Mesenchymal stem cell (in vitro differentiated cells and primary cell): ENCODE measurements around the gene PIEZO1.
A peak's percentile ranks its signal among the peaks of the same experiment; 100 is the strongest.

Experiments
- DNase-seq: peaks from one replicate; pipeline ENCODE4 v3.0.0-alpha.2; 2013
- H2AFZ ChIP-seq: one replicate; pipeline ENCODE4 v1.6.1; 2013; ENCODE audit warnings: low read depth, mild to moderate bottlenecking, control low read depth, inconsistent platforms, low read length, moderate library complexity
- H2AK5ac ChIP-seq: 2 replicates; pipeline ENCODE4 v1.6.1; 2013; ENCODE audit warnings: low read length, moderate library complexity, mild to moderate bottlenecking, inconsistent platforms; ENCODE audit not compliant: severe bottlenecking
- H2BK120ac ChIP-seq: one replicate; pipeline ENCODE4 v1.6.1; 2013; ENCODE audit warnings: low read depth, mild to moderate bottlenecking, inconsistent platforms, low read length, moderate library complexity
- H2BK12ac ChIP-seq, 2 experiments: one replicate each; pipeline ENCODE4 v1.6.1; 2013; ENCODE audit warnings: inconsistent platforms in 2 of 2, low read length in 2 of 2, mild to moderate bottlenecking in 2 of 2, moderate library complexity in 2 of 2, control low read depth in 1 of 2
- H2BK15ac ChIP-seq: one replicate; pipeline ENCODE4 v1.6.1; 2013; ENCODE audit warnings: mild to moderate bottlenecking, low read depth, inconsistent platforms; ENCODE audit not compliant: poor library complexity, severe bottlenecking
- H2BK5ac ChIP-seq: 2 replicates; pipeline ENCODE4 v1.6.1; 2013; ENCODE audit warnings: low read depth, mild to moderate bottlenecking, low read length, control low read depth, inconsistent platforms; ENCODE audit not compliant: poor library complexity, severe bottlenecking
- H3K14ac ChIP-seq, 2 experiments: one replicate each; pipeline ENCODE4 v1.6.1; 2013; ENCODE audit warnings: inconsistent platforms in 2 of 2, low read length in 2 of 2, control low read depth in 1 of 2, mild to moderate bottlenecking in 1 of 2, moderate library complexity in 1 of 2
- H3K18ac ChIP-seq, 2 experiments: one replicate each; pipeline ENCODE4 v1.6.1; 2013; ENCODE audit warnings: inconsistent platforms in 2 of 2, low read length in 2 of 2, control low read depth in 1 of 2, low read depth in 1 of 2, mild to moderate bottlenecking in 1 of 2
- H3K23ac ChIP-seq, 2 experiments: one replicate each; pipeline ENCODE4 v1.6.1; 2013; ENCODE audit warnings: inconsistent platforms in 2 of 2, low read length in 2 of 2, mild to moderate bottlenecking in 2 of 2, moderate library complexity in 2 of 2, control low read depth in 1 of 2
- H3K27ac ChIP-seq: 2 replicates; pipeline ENCODE4 v1.5.1; 2013; ENCODE audit warnings: mild to moderate bottlenecking, moderate library complexity, low read length, control low read depth, inconsistent platforms; ENCODE audit not compliant: poor library complexity, severe bottlenecking
- H3K27me3 ChIP-seq, 2 experiments: 2 replicates each; pipeline versions ENCODE4 v1.6.1 to v1.7.0; 2013; ENCODE audit warnings: low read length in 2 of 2, mild to moderate bottlenecking in 2 of 2, moderate library complexity in 2 of 2, control low read depth in 1 of 2, inconsistent platforms in 1 of 2; ENCODE audit not compliant: control insufficient read depth in 1 of 2, insufficient read depth in 1 of 2
- H3K36me3 ChIP-seq, 2 experiments: 2 replicates each; pipeline versions ENCODE4 v1.6.1 to v1.7.0; 2013; ENCODE audit warnings: low read length in 2 of 2, control low read depth in 1 of 2, inconsistent platforms in 1 of 2, low read depth in 1 of 2, mild to moderate bottlenecking in 1 of 2; ENCODE audit not compliant: insufficient read depth in 2 of 2, control insufficient read depth in 1 of 2
- H3K4ac ChIP-seq, 2 experiments: one replicate each; pipeline ENCODE4 v1.6.1; 2013; ENCODE audit warnings: inconsistent platforms in 2 of 2, low read length in 2 of 2, mild to moderate bottlenecking in 2 of 2, moderate library complexity in 2 of 2, control low read depth in 1 of 2, low read depth in 1 of 2
- H3K4me1 ChIP-seq: 2 replicates; pipeline ENCODE4 v1.6.1; 2013; ENCODE audit warnings: low read depth, low read length, control low read depth; ENCODE audit not compliant: control insufficient read depth, insufficient read depth
- H3K4me2 ChIP-seq: 2 replicates; pipeline ENCODE4 v1.6.1; 2013; ENCODE audit warnings: low read length, mild to moderate bottlenecking, inconsistent platforms; ENCODE audit not compliant: poor library complexity, severe bottlenecking
- H3K4me3 ChIP-seq, 2 experiments: 2 replicates each; pipeline versions ENCODE4 v1.5.1 to v1.7.0; 2013; ENCODE audit warnings: low read length in 2 of 2, mild to moderate bottlenecking in 2 of 2, control low read depth in 1 of 2, low read depth in 1 of 2; ENCODE audit not compliant: insufficient read depth in 1 of 2
- H3K79me1 ChIP-seq: replicated peaks from 2 replicates; pipeline ENCODE4 v1.6.1; 2013; ENCODE audit warnings: mild to moderate bottlenecking, control low read depth, low read length, inconsistent platforms; ENCODE audit not compliant: poor library complexity, severe bottlenecking
- H3K9ac ChIP-seq: 2 replicates; pipeline ENCODE4 v1.7.0; 2013; ENCODE audit warnings: mild to moderate bottlenecking, low read length, moderate library complexity
- H3K9me3 ChIP-seq: 2 replicates; pipeline ENCODE4 v1.7.0; 2013; ENCODE audit warnings: mild to moderate bottlenecking, low read length; ENCODE audit not compliant: control insufficient read depth
- H4K8ac ChIP-seq: one replicate; pipeline ENCODE4 v1.6.1; 2013; ENCODE audit warnings: inconsistent platforms, mild to moderate bottlenecking, low read length, moderate library complexity
- H4K91ac ChIP-seq: one replicate; pipeline ENCODE4 v1.6.1; 2013; ENCODE audit warnings: mild to moderate bottlenecking, low read length, inconsistent platforms
- WGBS: methylation state at CpG from one replicate; pipeline ENCODE4 v1.1.7; 2013; ENCODE audit warnings: mixed read lengths; 5-methylcytosine and 5-hydroxymethylcytosine counted together

Gene PIEZO1

DNA sequence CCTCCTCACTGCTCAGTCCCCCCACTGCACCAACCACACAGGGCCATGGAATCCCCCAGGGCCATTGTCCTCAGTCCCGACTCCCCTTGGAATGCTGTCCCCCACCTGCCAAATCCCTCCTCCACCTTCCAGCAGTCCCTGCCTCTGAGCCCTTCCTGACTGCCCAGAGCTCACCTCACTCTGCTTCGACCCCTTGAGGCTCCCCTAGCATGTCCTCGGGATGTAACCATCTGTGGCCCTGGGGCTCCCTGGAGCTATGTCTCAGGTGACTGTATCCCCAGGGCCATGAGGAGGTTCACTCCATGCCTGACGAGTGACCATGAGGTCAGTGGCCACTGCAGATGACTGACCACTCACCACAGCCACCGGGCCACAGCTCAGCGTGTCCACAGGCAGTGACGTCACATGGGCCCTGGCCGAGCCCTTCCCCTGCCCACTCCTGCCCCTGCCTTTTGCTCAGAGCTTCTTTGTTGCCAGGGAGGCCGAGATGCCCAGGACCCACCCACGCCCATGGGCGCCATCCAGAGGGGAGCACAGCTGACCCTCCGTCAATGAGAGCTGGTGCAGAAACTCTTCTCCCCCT is 7.7 kb upstream of the PIEZO1 start:
- Histone ChIP-seq H3K4me2 (no peak overlapping the region), H3K9ac (no peak overlapping the region), H3K23ac (no peak overlapping the region), H3K4ac (no peak overlapping the region), H3K27me3 (peaks cover 4 to 31% of the 10 kb centered on the region in 2 experiments), H2BK15ac (peak overlapping the region; percentile 6), H2BK12ac (peak overlapping the region in 1 of 2 experiments; percentile 19), H3K18ac (no peak overlapping the region), H3K9me3 (no peaks in the 10 kb centered on the region), H2AFZ (no peak overlapping the region), H3K79me1 (no peaks in the 10 kb centered on the region), H3K36me3 (no peaks in the 10 kb centered on the region), H2BK120ac (no peak overlapping the region), H3K27ac (no peak overlapping the region), H4K8ac (no peak overlapping the region), H2AK5ac (no peak overlapping the region), H4K91ac (no peak overlapping the region), H2BK5ac (no peak overlapping the region), H3K4me1 (peaks cover 31% of the 10 kb centered on the region), H3K14ac (no peak overlapping the region), H3K4me3 (no peak overlapping the region)
- no peak for DNase-seq
- 91% methylated on average over 12 of the region's 12 CpGs for WGBS

DNA sequence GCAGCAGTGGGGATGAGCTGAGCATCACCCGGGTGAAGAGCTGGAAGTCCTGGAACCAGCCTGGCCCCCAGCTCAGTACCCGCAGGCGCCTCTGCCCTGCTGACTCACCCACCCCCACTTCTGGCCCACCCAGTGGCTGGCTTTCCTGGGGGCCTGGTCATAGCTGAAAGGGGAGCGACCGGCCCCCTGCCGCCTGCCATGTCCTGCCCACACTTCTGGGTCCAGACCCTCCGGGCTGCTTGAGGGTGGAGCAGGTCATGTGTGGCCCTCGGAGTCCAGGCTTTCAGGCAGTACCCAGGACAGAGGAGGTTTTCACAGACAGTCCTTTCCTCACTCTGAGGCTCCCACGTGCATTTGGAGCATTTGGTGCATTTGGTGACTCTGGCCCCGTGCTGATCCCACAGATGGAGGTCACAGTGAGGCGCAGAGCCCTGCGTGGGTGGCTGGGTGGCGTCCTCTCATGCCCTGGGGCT is 7.1 kb upstream of the PIEZO1 start:
- Histone ChIP-seq H3K9me3 (no peaks in the 10 kb centered on the region), H3K18ac (no peak overlapping the region), H2BK12ac (no peak overlapping the region), H2AK5ac (no peak overlapping the region), H4K8ac (no peak overlapping the region), H2BK15ac (no peak overlapping the region), H3K9ac (no peak overlapping the region), H3K4me1 (peaks cover 31% of the 10 kb centered on the region), H3K36me3 (no peaks in the 10 kb centered on the region), H3K27me3 (peaks cover 4 to 31% of the 10 kb centered on the region in 2 experiments), H3K14ac (no peak overlapping the region), H3K79me1 (no peaks in the 10 kb centered on the region), H2BK5ac (no peak overlapping the region), H3K4ac (no peak overlapping the region), H3K4me3 (no peak overlapping the region), H3K23ac (no peak overlapping the region), H2AFZ (no peak overlapping the region), H2BK120ac (no peak overlapping the region), H4K91ac (no peak overlapping the region), H3K27ac (no peak overlapping the region), H3K4me2 (no peak overlapping the region)
- DNase-seq = no peak
- WGBS = 87% methylated on average over 13 of the region's 13 CpGs

DNA sequence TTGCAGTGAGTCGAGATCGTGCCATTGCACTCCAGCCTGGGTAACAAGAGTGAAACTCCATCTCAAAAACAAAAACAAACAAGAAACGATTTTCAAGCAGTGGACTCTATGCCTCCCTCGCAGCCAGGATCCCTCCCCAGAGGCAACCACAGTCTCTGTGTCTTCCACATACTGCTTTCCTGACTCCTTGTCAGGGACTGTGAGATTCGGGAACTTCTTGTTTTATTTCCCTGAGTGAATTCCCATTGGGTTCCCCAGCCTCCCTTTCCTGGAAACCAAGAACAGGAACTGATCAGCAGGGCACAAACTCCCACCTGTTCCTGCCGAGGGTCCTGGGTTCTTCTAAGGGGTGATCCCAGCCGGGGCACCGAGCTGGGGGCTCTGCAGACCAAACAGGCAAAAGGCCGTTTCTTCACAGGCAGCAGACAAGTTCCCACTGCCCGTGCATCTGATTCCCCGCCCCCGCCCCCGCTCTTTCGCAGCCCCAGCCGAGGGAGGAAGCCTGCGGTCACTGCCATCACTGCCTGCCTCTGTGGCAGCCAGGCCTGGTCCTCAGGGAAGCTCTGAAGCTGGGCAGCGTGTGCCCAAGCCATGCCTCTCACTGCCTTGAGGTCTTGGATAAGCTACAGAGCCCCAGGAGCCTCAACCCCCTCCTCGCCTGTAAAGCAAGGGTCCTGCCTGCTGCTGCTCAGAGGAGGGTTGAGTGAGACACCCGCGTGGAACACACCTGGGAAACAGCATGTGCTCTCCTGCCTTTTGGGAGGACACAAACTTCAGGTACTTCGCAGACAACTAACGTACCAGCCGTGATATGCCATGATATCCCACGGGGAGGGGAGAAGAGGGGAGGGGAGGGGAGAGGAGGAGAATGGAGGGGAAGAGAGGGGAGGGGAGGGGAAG is 5.5 kb upstream of the PIEZO1 start:
- H3K4ac ChIP-seq = peak overlapping the region; percentile 66 to 67
- WGBS = 39% methylated on average over 20 of the region's 24 CpGs
- H2AK5ac ChIP-seq = peak overlapping the region; percentile 13
- peak; percentile 42 for DNase-seq
- no peak overlapping the region for H2AFZ ChIP-seq
- no peaks in the 10 kb centered on the region for H3K79me1 ChIP-seq
- H3K14ac ChIP-seq = no peak overlapping the region
- no peak overlapping the region for H3K9ac ChIP-seq
- H4K8ac ChIP-seq = peak overlapping the region; percentile 90
- peaks cover 4 to 31% of the 10 kb centered on the region in 2 experiments for H3K27me3 ChIP-seq
- H2BK12ac ChIP-seq = peak overlapping the region in 1 of 2 experiments; percentile 52
- peak overlapping the region; percentile 65 for H2BK15ac ChIP-seq
- H2BK5ac ChIP-seq = no peak overlapping the region
- H3K9me3 ChIP-seq = no peaks in the 10 kb centered on the region
- H3K4me1 ChIP-seq = peaks cover 35% of the 10 kb centered on the region
- no peak overlapping the region for H3K27ac ChIP-seq
- no peak overlapping the region for H2BK120ac ChIP-seq
- H3K4me3 ChIP-seq = peak overlapping the region in 1 of 2 experiments; percentile 41
- H3K23ac ChIP-seq = no peak overlapping the region
- no peaks in the 10 kb centered on the region for H3K36me3 ChIP-seq
- H4K91ac ChIP-seq = peak overlapping the region; percentile 78
- peak overlapping the region; percentile 26 for H3K4me2 ChIP-seq
- peak overlapping the region in 1 of 2 experiments; percentile 83 for H3K18ac ChIP-seq

DNA sequence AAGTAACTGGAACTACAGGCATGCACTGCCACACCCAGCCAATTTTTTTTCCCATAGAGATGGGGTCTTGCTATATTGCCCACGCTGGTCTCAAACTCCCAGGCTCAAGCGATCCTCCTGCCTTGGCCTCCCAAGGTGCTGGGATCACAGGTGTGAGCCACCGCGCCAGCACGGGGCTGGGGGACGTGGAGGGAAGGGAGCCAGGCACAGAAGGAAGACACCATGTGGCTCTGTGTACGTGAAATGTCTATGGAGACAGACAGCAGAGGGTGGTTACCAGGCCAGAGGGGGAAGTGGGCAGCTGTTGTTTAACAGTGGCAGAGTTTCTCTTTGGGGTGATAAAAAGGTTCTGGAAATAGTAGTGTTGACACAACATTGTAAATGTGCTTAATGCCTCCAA is 4.6 kb upstream of the PIEZO1 start:
- Histone ChIP-seq H3K27me3 (peaks cover 4 to 31% of the 10 kb centered on the region in 2 experiments), H2AK5ac (peak overlapping the region; percentile 49), H4K91ac (no peak overlapping the region), H3K9ac (no peak overlapping the region), H3K4me2 (no peak overlapping the region), H3K18ac (no peak overlapping the region), H2BK12ac (peak overlapping the region in 1 of 2 experiments; percentile 63), H3K36me3 (no peaks in the 10 kb centered on the region), H3K4ac (no peak overlapping the region), H2BK5ac (no peak overlapping the region), H3K23ac (no peak overlapping the region), H3K9me3 (no peaks in the 10 kb centered on the region), H3K79me1 (no peaks in the 10 kb centered on the region), H2AFZ (no peak overlapping the region), H2BK15ac (no peak overlapping the region), H3K27ac (no peak overlapping the region), H3K4me1 (peaks cover 38% of the 10 kb centered on the region), H4K8ac (no peak overlapping the region), H3K14ac (peak overlapping the region in 1 of 2 experiments; percentile 48), H2BK120ac (no peak overlapping the region), H3K4me3 (no peak overlapping the region)
- 82% methylated on average over 7 of the region's 7 CpGs for WGBS
- DNase-seq = no peak
